Measurements from ENCODE around the gene RNF220. TPM values are rescaled to one million over a fixed set of nuclear protein-coding genes. Genes with fewer than 3 reads are reported as not detected.

Gene RNF220
- total and polyA plus RNA-seq, 2 of the 4 experiments (the other 2 are of a cell fraction): 71.8 to 77.1 TPM

DNA sequence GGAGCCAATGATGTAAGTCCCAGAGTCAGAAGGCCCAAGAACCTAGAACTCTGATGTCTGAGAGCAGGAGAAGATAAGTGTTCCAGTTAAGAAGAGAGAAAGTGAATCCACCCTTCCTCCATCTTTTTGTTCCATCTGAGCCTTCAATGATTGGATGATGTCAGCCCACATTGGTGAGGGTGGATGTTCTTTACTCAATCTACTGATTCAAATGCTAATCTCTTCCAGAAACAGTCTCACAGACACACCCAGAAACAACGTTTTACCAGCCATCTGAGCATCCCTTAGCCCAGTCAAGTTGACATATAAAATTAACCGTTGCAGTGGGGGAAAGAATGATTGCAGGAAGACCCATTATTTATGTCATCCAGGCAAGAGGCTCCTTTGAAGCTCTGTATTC is 16.5 kb upstream of the RNF220 start:
- no peaks in the 10 kb centered on the region for H3K9me3 ChIP-seq (ENCODE audit: control insufficient read depth, insufficient read depth, low read length)
- H2BK5ac ChIP-seq (ENCODE audit: low read depth, low read length, poor library complexity, severe bottlenecking): no peak overlapping the region
- H3K56ac ChIP-seq (ENCODE audit: extremely low read depth, insufficient read depth, low read length): no peak overlapping the region
- no peak overlapping the region for H3K4ac ChIP-seq (ENCODE audit: low read depth, low read length)
- in situ Hi-C loops (cut with MboI; ENCODE audit: low sequenced_read_pairs): no loop called here
- H3K4me1 ChIP-seq (ENCODE audit: control insufficient read depth, insufficient read depth, low read length): peaks cover 5% of the 10 kb centered on the region; the same call in 1 of the 2 replicates
- H3K14ac ChIP-seq (replicated peaks; ENCODE audit: low read depth, low read length): no peak overlapping the region
- H4K8ac ChIP-seq (ENCODE audit: low read depth in 2 of 2, low read length in 2 of 2): no peak overlapping the region
- ATAC-seq (ENCODE audit: low read depth) (no peak), DNase-seq (no peak)
- POLR2A ChIA-PET (ENCODE audit: unreplicated experiment): no interaction called here
- H3K4me2 ChIP-seq (ENCODE audit: low read depth, low read length): no peak overlapping the region
- H2BK20ac ChIP-seq (ENCODE audit: low read depth, low read length): no peak overlapping the region
- no peak overlapping the region for H3K18ac ChIP-seq (ENCODE audit: low read depth, low read length)
- H2BK120ac ChIP-seq (ENCODE audit: low read depth, low read length): no peak overlapping the region
- WGBS, 2 experiments (ENCODE audit: extremely low coverage in 2 of 2, insufficient read length in 1 of 2): no CpG with 5 or more reads among the region's 2 CpGs
- dilution Hi-C loops (cut with HindIII; ENCODE audit: low sequenced_read_pairs, unreplicated experiment): no loop called here
- no peak overlapping the region for H3K27ac ChIP-seq (ENCODE audit: insufficient read depth, low read length)
- H2AK5ac ChIP-seq (ENCODE audit: low read depth, low read length): no peak overlapping the region
- TF ChIP-seq BHLHE40 (IDR thresholded peaks at IDR 0.05; ENCODE audit: low read depth, low read length): no peak
- no peak for TF ChIP-seq MAFK (IDR thresholded peaks at IDR 0.05; ENCODE audit: low read depth, low read length)
- no peak for TF ChIP-seq MXI1 (IDR thresholded peaks at IDR 0.05; ENCODE audit: borderline replicate concordance, low read depth, low read length)
- no peak for TF ChIP-seq SMC3 (IDR thresholded peaks at IDR 0.05; ENCODE audit: low read depth, low read length)
- TF ChIP-seq POLR2A (IDR thresholded peaks at IDR 0.05; ENCODE audit: low read depth, low read length): no peak
- TF ChIP-seq RFX5 (IDR thresholded peaks at IDR 0.05; ENCODE audit: low read depth, low read length): no peak
- TF ChIP-seq FOS (IDR thresholded peaks at IDR 0.05; ENCODE audit: low read depth, low read length): no peak
- TF ChIP-seq CHD1 (IDR thresholded peaks at IDR 0.05; ENCODE audit: low read depth, low read length): no peak
- TF ChIP-seq RAD21 (IDR thresholded peaks at IDR 0.05; ENCODE audit: low read length): no peak
- no peak for TF ChIP-seq NFE2L2 (IDR thresholded peaks at IDR 0.05; ENCODE audit: low read depth, low read length)
- TF ChIP-seq CEBPB (IDR thresholded peaks at IDR 0.05; ENCODE audit: low read depth, low read length): no peak
- TF ChIP-seq, protein P1, sequence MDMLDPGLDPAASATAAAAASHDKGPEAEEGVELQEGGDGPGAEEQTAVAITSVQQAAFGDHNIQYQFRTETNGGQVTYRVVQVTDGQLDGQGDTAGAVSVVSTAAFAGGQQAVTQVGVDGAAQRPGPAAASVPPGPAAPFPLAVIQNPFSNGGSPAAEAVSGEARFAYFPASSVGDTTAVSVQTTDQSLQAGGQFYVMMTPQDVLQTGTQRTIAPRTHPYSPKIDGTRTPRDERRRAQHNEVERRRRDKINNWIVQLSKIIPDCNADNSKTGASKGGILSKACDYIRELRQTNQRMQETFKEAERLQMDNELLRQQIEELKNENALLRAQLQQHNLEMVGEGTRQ (IDR thresholded peaks at IDR 0.05; ENCODE audit: low read depth, low read length): no peak
- TF ChIP-seq RCOR1 (IDR thresholded peaks at IDR 0.05; ENCODE audit: insufficient replicate concordance, low read length): no peak
- no peak for TF ChIP-seq MAZ (IDR thresholded peaks at IDR 0.05; ENCODE audit: borderline replicate concordance, low read depth, low read length)
- TF ChIP-seq CTCF (conservative IDR thresholded peaks at IDR 0.05; ENCODE audit: low read depth, low read length): no peak
- TF ChIP-seq, protein P2, sequence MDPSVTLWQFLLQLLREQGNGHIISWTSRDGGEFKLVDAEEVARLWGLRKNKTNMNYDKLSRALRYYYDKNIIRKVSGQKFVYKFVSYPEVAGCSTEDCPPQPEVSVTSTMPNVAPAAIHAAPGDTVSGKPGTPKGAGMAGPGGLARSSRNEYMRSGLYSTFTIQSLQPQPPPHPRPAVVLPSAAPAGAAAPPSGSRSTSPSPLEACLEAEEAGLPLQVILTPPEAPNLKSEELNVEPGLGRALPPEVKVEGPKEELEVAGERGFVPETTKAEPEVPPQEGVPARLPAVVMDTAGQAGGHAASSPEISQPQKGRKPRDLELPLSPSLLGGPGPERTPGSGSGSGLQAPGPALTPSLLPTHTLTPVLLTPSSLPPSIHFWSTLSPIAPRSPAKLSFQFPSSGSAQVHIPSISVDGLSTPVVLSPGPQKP (IDR thresholded peaks at IDR 0.05; ENCODE audit: borderline replicate concordance, low read depth, low read length): no peak
- no peak overlapping the region for H4K91ac ChIP-seq (ENCODE audit: insufficient read depth, low read depth, low read length)
- intact Hi-C loops (cut with micrococcal nuclease): no loop called here
- H2AFZ ChIP-seq (replicated peaks; ENCODE audit: low read length, poor library complexity): no peak overlapping the region
- H3K4me3 ChIP-seq (ENCODE audit: insufficient read depth, low read depth, low read length): no peak overlapping the region
- no peak overlapping the region for H3K23ac ChIP-seq (ENCODE audit: low read depth, low read length)
- H3K9ac ChIP-seq (ENCODE audit: low read depth, low read length): no peak overlapping the region
- no peaks in the 10 kb centered on the region; the same call in 1 of the 2 replicates for H4K20me1 ChIP-seq (ENCODE audit: insufficient read depth, low read length)
- H2AK9ac ChIP-seq (replicated peaks; ENCODE audit: low read depth, low read length, poor library complexity): no peak overlapping the region
- H4K5ac ChIP-seq (ENCODE audit: low read depth, low read length): no peak overlapping the region
- H2BK15ac ChIP-seq (ENCODE audit: low read depth, low read length): no peak overlapping the region
- peaks cover 14% of the 10 kb centered on the region for H3K27me3 ChIP-seq (ENCODE audit: control insufficient read depth, insufficient read depth, low read length)
- no peaks in the 10 kb centered on the region for H3K79me1 ChIP-seq (ENCODE audit: low read depth in 1 of 2, low read length in 2 of 2)
- no peaks in the 10 kb centered on the region for H3K36me3 ChIP-seq (ENCODE audit: control insufficient read depth, insufficient read depth, low read length)
- H3K9me1 ChIP-seq (ENCODE audit: insufficient read depth, low read length): peaks cover 4% of the 10 kb centered on the region
- BruUV-seq (replicated peaks): no TSS peak
- CTCF ChIA-PET: interaction anchor here (0.5 kb wide), 1 partner anchor 822 kb away, joined by 5 read pairs; no protein-coding TSS in a partner anchor
